Fibroblast of skin of back (primary cell): ENCODE measurements around the gene NDUFB11.

ENCODE experiments used
- DNase-seq: peaks from one replicate; pipeline ENCODE4 v3.0.0-alpha.2; 2013

The NDUFB11 gene

DNA sequence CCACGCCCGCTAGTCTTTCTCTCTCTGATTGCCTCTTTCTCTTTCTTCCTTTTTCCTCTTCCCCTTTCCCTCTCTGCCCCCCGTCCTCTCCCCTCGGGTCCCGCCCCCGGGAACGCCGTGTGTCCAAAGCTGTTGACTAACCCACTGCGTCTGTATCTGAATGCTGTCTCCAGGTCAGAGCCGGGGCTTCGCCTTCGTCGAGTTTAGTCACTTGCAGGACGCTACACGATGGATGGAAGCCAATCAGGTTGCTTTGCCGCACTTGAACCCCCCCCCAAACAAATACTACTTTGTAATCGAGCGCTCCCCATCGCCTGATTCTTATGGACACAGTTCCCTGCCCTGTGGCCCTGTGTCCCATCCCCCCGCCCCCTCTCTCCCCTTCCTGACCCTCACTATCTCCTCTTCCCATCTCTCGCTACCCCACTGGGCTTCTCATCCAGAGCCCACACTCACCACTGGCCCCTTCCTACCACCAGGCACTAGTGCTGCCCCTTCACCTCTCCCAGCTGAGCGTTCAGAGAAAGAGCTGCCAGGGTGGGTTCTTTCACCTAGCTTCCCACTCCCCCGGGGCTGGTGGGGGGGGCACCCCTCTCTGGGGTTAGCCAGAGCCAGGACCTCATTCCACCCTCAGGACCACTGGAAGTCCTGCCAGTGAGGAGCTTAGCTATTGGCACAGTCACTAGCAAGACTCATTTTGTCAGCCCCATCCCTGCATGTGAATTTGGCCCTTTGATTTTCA lies 30.5 kb upstream of the NDUFB11 start:
- no peak for DNase-seq

DNA sequence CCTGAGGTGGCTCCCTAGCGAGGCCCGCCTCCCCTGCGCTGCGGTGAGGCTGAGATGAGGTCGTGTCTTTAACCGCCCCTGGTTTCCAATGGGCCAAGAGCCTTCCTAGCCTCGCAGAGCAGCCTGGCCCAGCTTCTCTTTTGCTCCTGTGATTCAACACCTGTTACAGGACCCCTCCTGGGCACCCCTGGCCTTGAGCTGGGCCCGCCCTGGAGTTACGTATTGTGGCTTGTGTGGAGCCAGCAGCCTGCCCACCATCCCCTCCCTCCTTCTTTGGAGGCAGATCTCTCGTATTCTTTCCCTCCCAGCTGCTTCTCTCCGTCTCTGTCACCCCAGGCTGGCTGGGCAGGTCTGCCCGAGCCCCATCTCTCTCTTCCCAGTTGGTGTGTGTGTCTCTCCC lies 29.9 kb upstream of the NDUFB11 start:
- no peak for DNase-seq

DNA sequence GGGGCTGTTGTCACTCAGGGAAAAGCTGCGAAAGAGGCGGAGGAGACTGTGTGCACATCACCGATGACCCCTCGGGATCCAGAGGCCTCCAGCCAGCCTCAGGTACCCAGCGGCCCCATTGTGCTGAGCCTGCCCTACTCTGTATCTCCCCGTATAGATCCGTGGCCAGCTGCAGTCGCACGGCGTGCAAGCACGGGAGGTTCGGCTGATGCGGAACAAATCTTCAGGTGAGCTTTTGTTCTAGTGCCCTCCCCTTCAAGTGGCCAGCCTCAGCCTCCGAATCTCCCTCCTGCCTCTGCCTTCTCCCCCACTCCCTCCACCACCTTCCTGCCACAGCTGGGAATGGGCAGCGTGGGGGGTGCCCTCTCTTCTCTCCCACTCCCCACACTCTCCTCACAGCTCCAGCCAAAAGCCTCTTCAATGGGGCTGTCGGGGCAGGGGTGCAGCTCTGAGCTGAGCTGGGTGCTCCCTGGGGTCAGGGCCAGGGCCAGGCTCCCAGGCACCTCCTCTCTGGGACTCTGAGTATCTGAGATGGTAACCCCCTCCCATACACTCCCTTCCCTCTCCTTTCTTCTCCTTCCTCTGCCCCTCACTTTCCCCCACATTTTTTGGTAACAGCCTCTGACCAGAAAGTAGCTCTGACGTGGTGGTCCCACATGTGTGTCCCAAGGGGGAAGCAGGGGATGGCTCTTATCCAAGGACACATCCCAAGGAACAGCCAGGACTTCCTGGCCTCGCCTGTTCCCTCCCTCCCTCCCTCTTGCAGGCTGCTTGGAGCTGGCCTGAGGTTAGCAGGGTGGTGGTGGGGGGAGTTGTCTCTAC lies 28.7 kb upstream of the NDUFB11 start:
- DNase-seq, result no peak

DNA sequence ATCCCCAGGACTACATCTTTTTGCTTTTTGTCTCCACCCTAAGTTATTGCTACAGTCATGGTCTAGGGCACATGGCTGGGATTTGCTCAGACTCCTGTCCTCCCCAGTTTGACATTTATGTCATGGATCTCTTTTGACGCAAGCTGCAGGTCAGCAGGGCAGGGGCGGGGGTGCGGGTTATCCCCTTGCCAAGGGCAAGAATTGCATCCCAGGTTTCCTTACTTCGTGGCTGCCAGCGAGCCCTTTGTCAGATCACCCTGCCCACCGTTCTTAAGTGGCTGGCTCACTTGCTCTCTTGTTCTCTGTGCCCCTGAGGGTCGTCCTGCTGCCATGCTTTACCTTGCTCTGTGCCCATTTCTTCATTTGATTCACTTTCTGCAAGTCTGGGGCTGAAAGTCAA lies 28.0 kb upstream of the NDUFB11 start:
- DNase-seq, result no peak

DNA sequence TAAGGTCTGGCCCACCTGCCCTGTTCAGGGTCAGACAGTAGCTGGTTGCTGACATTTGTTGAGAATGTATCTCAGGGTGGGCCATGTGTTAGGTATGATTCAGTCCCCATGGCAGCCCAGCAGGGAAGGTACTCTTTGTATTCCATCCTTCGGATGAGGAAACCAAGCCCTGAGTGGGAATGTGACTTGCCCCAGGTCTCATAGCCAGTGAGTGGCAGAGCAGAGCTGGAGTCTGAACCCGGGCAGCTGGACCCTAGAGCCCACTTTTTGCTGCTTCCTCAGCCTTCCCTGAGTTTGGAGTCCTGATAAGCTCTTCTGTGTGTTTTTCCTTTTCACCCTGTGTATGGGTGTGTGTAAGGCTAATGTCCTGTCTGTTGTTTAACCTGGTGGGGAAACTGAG lies 27.5 kb upstream of the NDUFB11 start:
- DNase-seq, result no peak

DNA sequence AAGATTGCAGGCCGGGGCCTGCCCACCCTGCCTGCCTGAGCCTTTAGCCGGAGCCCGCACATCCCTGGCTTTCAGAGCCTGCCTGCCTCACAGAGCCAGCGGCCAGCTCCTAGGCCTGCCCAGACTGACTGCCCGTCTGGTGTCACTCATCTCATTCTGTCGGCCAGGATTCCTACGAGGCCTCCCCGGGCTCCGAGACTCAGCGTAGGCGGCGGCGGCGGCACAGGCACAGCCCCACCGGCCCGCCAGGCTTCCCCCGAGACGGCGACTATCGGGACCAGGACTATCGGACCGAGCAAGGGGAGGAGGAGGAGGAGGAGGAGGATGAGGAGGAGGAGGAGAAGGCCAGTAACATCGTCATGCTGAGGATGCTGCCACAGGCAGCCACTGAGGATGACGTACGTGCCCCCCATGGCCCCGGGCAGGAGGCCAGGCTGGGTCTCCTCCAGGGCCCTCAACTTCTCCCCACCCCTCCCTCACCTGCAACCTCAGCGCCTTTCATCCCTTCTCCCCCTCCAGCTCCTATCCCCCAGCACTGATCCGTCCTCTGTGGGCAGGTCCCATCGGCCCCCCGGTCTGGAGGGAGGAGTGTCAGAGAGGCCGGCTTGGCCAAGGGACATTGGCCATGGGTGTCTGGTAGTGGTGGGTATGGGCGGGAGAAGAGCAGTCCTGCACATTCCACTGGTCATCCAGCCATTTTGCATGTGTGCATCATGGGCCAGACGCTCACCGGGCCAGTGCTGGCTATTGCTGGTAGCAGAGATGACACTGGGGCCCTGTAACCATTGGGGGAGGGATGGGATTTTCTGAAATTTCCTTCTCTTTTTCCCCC lies 26.6 kb upstream of the NDUFB11 start:
- no peak for DNase-seq

DNA sequence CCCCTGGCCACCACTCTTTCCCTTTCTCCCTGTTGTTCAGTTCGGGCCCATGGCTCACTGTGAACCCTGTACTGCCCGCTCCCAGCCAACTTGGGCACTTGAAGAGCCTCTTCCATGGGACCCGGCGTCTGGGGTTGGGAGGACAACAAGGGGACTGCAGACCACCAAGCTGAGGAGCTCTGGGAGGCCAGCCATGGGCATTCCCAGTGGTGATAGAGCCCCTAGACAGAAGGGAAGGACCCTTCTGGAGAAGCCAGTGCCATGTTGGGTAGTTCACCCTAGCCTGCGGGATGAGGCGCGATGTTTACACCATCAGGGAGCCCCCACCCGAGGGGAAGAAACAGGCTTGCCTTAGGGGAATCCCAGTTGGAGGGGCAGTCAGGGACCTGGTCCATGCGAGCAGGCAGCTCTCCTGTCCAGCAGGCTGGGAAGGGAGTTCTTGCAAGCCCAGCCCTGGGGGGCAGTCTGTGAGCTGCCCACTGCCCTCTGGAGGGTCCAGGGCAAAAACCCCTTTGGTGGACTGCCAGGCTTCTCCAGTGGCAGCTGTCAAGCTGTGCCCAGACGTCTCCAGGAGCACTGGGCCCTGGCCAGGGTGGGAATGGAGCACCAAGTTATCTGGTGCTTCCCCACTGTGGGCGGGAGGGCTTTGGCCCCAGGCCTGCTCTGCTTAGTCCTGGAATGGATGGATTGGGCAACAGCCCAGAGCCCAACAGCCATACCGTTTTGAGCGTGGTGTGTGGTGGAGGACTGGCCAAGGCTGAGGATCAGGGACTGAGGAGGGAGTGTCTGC lies 25.4 kb upstream of the NDUFB11 start:
- no peak for DNase-seq

DNA sequence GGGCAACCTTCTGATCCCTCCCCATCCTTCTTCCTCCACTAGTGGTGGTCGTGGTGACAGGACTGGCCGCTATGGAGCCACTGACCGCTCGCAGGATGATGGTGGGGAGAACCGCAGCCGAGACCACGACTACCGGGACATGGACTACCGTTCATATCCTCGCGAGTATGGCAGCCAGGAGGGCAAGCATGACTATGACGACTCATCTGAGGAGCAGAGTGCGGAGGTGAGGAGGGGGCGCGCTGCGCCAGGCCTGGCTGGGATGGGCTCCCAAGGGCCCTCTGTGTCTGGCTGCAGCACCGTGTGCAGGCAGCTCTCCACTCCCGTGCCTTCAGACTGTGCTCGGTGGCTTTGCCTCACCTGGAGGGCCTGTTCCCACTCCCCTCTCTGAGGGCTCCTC lies 24.8 kb upstream of the NDUFB11 start:
- DNase-seq, result no peak

DNA sequence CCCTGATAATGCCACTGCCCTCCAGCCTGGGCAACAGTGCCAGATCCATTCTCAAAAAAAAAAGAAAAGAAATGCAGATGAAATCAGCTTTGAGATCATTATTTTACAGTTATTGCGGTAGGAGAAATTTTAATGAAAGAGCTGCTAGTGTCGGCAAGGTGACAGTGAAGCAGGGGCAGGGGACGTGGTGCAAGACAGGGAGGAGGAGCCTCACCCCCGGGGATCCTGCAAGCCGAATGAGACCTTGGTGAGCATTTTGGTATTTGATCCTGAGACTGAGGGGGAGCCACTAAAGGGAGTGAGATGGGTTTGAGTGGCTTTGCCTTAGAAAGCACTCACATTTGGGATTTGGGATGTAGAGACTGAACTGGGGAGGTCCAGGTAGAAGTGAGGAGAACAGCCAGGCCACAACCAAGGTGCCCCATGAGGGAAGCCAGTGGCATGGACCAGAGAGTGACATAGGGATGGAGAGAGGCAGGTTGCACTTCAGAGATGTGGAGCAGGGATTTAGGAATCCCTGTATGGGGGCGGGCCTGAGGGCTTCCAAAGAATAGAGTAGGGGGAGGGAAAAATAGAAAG lies 24.1 kb upstream of the NDUFB11 start:
- no peak for DNase-seq

DNA sequence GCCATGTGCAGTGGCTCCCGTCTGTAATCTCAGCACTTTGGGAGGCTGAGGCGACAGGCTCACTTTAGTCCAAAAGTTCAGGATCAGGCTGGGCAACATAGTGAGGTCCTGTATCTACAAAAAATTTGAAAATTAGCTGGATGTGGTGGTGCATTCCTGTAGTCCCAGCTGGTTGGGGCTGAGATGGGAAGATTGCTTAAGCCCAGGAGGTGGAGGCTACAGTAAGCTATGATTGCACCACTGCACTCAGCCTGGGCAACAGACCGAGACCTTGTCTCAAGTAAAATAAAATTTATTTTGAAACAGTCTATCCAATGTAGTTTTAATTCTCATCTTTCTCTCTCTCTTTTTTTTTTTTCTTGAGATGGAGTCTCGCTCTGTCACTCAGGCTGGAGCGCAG lies 21.6 kb upstream of the NDUFB11 start:
- no peak for DNase-seq

DNA sequence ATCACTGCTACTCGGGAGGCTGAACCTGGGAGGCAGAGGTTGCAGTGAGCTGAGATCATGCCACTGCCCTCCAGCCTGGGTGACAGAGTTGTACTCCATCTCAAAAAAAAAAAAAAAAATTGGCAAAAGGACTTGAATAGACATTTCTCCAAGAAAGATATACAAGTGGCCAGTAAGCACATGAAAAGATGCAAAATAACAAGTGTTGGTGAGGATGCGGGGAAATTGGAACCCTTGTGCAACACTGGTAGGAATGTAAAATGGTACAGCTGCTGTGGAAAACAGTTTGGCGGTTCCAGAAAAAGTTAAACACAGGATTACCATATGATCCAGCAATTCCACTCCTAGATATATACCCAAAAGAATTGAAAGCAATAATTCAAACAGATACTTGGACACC lies 19.9 kb upstream of the NDUFB11 start:
- DNase-seq, result no peak

DNA sequence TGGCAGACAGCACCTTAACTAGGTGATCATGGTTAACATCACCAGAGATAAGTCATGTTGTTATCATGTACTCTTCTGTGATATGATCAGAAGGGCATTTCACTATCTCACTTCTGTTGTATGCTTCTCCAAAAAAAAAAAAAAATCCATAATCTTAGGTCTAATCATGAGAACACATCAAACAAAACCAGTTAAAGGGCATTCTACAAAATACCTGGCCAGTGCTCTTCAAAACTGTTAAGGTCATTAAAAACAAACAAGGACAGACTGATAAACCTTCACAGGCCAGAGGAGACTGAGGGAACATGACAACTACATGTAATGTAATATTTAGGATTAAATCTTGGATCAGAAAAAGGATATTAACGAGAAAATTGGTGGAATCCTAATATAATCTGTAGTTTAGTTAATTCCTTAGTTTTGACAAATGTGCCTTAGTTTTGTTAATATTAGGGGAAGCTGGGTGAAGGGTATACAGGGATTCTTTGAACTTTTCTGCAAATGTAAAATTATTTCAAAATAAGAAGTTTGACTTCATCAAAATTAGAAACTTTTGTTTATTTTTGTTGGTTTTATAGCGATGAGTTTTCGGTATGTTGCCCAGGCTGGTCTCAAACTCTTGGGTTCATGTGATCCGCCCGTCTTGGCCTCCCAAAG lies 18.6 kb upstream of the NDUFB11 start:
- no peak for DNase-seq

DNA sequence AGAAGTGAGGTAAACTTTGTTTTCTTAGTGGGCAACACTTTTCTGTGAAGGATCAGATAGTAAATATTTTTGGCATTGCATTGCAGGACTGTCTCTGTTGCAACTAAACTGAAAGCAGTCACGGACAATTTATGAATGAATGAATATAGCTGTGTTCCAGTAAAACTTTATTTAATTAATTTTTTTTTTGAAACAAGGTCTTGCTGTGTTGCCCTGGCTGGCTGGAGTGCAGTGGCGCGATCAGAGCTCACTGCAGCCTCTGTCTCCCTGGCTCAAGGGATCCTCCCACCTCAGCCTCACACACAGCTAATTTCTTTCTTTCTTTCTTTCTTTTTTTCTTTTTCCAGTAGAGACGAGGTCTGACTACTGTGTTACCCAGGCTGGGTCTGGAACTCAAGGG lies 16.3 kb upstream of the NDUFB11 start:
- DNase-seq, result no peak

DNA sequence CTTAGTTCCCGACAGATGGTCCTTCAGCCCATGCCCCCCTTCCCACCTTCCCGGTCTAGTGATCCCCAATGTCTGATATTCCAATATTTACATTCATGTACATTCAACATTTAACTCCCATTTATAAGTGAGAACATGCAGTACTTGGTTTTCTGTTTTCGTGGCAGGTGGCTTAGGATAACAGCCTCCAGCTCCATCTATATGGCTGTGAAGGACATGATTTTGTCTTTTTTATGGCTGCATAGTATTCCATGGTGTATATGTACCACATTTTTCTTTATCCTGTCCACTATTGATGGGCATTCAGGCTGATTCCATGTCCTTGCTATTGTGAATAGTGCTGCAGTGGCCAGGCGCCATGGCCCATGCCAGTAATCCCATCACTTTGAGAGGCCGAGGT lies 14.3 kb upstream of the NDUFB11 start:
- no peak for DNase-seq

DNA sequence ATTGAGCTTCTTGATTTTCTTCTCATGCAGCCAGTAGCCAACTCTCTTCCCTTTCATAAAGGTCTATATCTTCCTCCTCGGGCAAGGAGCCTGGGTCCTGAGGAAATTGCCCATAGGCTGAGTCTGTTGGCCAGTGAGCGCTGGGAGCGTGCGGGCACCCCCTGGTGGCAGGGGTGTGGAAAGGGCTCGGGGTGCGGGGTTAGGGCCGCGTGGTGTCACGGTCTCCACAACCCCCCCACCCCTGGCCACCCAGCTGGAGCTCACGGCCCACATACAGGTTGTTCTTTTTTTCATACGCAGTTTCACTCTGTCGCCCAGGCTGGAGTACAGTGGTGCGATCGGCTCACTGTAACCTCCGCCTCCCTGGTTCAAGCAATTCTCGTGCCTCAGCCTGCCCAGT lies 13.6 kb upstream of the NDUFB11 start:
- no peak for DNase-seq

DNA sequence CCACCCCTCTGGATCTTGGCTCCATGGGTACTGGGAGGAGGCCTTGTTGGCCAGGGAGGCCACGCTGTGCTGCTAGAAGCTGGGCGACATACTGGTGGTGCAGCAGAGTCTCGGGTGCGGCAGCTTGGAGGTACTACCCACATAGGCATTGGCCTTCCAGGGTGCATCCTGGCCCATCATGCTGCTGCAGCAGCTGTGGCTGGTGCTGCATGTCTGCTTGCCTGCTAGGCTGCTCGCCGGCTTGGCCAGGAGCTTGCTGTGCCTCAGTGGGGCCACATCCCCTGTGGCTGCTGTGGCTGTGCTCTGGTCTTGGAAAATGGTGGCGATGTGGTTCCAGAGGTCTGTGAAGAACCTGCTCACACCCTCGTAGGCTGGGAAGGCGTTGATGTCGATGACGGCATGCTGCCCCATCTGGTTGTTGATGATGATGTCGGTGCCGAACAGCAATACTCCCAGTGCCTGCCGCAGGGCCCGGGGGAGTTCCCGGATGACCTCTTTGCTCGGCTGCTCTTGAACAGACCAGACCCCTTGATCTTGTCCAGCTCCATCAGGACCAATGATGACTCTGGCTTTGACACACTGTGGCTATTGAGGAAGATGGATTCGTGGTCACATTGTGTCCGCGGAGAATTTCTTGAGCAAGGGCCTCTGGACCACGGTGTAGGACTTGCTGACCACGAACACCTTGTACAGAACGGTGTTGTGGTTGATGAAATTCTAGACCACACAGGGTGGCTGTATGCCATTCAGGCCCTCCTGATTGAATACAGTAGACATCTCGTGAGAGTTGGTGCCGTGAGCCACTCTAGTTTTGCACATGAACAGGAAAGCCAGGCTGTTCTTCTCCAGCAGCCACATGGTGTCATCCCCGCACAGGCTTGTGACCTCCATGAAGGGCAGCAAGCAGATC lies 12.4 kb upstream of the NDUFB11 start:
- no peak for DNase-seq

DNA sequence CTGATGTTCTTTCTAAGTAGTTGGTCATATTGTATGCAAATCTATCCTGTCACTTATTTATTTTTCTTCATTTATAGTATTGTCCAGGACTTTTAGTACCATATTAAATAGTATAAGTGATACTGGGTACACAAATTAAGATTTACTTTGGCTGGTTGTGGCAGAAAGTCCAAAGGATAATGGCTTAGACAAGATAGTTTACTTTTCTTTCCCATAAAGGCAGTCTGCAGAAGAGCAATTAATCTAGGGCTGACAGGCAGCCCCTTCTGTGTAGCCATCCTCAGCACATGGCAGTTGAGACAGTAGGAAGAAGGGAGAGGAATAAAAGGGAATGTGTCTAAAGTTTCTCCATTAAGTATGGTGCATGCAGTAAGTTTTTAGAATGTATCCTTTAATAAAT lies 6.9 kb upstream of the NDUFB11 start:
- DNase-seq, result no peak

DNA sequence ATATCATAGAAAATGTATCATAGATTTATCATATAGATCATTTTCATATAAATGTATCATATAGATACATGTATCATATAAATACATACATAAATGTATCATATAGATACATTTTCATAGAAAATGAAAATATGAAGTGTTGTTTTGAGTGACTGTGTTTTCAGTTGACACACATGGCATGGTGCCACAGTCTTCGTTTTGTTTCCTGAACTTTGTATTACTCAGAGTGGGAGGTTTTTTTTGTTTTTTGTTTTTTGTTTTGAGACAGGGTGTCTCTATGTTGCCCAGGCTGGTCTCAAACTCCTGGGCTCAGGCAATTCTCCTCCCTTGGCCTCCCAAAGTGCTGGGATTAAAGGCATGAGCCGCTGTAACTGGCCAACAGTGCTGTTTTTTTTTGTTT lies 4.4 kb upstream of the NDUFB11 start:
- no peak for DNase-seq

DNA sequence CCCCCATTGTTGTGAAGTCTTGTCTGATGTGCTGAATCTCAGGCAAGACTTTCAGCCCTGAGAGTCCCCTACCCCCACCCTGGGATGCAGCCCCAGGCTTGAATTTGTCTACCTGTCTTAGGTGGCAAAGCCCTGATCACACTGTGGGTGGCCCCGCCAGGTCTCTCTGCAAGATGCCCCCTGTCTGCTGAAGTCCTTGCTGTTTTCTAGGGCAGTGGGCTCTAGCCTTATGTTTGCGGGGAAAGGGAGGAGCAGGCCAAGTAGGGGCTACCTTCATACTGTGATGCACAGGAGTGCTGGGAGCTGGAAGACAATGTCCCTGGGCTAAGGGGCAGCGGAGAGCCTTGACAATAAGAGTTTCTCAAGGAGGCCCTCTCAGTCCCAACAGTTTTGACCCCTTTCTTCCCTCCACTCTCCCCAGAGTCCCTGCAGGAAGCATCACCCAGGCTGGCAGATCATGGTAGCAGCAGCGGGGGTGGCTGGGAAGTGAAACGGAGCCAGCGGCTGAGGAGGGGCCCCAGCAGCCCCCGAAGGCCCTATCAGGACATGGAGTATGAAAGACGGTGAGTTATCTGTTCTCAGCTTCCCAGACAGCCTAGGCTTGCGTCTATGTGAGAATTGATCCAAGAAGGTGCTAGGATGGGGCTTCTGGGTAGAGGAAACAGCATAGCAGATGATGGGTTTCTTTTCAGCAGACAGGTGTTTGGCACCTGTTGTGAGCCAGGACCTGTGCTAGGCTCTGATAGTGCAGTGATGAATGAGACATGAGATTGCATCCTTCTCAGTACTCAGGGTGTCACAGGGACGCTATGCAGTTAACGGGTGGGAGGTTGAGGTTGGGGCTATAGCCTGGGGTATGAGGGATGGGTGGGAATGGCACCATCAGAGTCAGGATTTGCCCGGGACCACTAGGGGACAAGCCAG lies 2.7 kb upstream of the NDUFB11 start:
- no peak for DNase-seq
